HepG2 (cell line): ENCODE measurements around the gene INTS2. TPM values are rescaled to one million over a fixed set of nuclear protein-coding genes. Genes with fewer than 3 reads are reported as not detected.
A peak's percentile ranks its signal among the peaks of the same experiment; 100 is the strongest.

Experiments
- FOXC1 ChIP-seq: sonication (generic); formaldehyde crosslinking; IDR thresholded peaks from 2 replicates; pipeline ENCODE4 v1.8.0; 2022; ENCODE audit warnings: mild to moderate bottlenecking, missing genetic modification reagents, borderline replicate concordance
- GPN1 ChIP-seq: sonication (generic); formaldehyde crosslinking; IDR thresholded peaks from 2 replicates; pipeline ENCODE4 v1.5.1; 2020; ENCODE audit warnings: missing genetic modification reagents, borderline replicate concordance
- JDP2 ChIP-seq: sonication (generic); formaldehyde crosslinking; IDR thresholded peaks from 2 replicates; pipeline ENCODE4 v1.8.1; 2022; ENCODE audit warnings: missing genetic modification reagents, borderline replicate concordance
- PHF21A ChIP-seq: sonication (generic); formaldehyde crosslinking; IDR thresholded peaks from 2 replicates; pipeline ENCODE4 v1.5.0; 2020; ENCODE audit warnings: mild to moderate bottlenecking, missing genetic modification reagents
- SIX1 ChIP-seq: sonication (generic); formaldehyde crosslinking; IDR thresholded peaks from 2 replicates; pipeline ENCODE4 v1.4.0; 2020; ENCODE audit warnings: missing genetic modification reagents, borderline replicate concordance
- SSRP1 ChIP-seq: IDR thresholded peaks from 2 replicates; pipeline ENCODE4 v1.6.1; 2016; ENCODE audit warnings: control low read depth
- THAP11 ChIP-seq: IDR thresholded peaks from 2 replicates; pipeline ENCODE4 v1.6.1; 2016; ENCODE audit warnings: missing biosample characterization, missing genetic modification reagents
- ZNF703 ChIP-seq: sonication (generic); formaldehyde crosslinking; IDR thresholded peaks from 2 replicates; pipeline ENCODE4 v1.5.1; 2020; ENCODE audit warnings: missing genetic modification reagents, mild to moderate bottlenecking, moderate library complexity, borderline replicate concordance
- ZSCAN22 ChIP-seq: sonication (generic); formaldehyde crosslinking; IDR thresholded peaks from 2 replicates; pipeline ENCODE4 v1.4.0; 2020; ENCODE audit warnings: mild to moderate bottlenecking, missing genetic modification reagents
- polyA plus RNA-seq, 8 experiments: library from polyadenylated mRNA; depleted of rRNA in 3 of 8; stranded (reverse) in 7 of 8; unstranded in 1 of 8; fragments of >200 nt; fragmentation: Illumina TruSeq in 4 of 8; extraction: Trizol in 4 of 8; gene quantifications; 2 replicates each; pipeline versions ENCODE4 v1.2.1 to v1.2.3, GENCODE V29; 2011 to 2016; ENCODE audit warnings: low read depth in 4 of 8, missing spikeins in 1 of 8, mixed read lengths in 1 of 8; ENCODE audit not compliant: insufficient read depth in 1 of 8
- total RNA-seq, 5 experiments: library from RNA; depleted of rRNA; stranded (reverse); fragments of >200 nt; fragmentation: Illumina TruSeq; extraction: Trizol; gene quantifications; 2 replicates each; pipeline ENCODE4 v1.2.3, GENCODE V29; 2016; ENCODE audit warnings: low read depth in 1 of 5
- TF ChIP-seq, protein P1 (sequence below): sonication (generic); formaldehyde crosslinking; IDR thresholded peaks from 2 replicates; pipeline ENCODE4 v1.4.0; 2020; ENCODE audit warnings: mild to moderate bottlenecking, missing genetic modification reagents
- TF ChIP-seq, protein P2 (sequence below): sonication (generic); formaldehyde crosslinking; IDR thresholded peaks from 2 replicates; pipeline ENCODE4 v1.5.0; 2020; ENCODE audit warnings: mild to moderate bottlenecking, missing genetic modification reagents, borderline replicate concordance
- TF ChIP-seq, protein P3 (sequence below): sonication (generic); formaldehyde crosslinking; IDR thresholded peaks from 2 replicates; pipeline ENCODE4 v1.4.0; 2020; ENCODE audit warnings: missing genetic modification reagents, borderline replicate concordance

INTS2 gene
- total and polyA plus RNA-seq, 2 of the 13 experiments (the other 11 are each of a cell fraction or from before 2014, with no cell fraction given) = 20.5 to 30.2 TPM

DNA sequence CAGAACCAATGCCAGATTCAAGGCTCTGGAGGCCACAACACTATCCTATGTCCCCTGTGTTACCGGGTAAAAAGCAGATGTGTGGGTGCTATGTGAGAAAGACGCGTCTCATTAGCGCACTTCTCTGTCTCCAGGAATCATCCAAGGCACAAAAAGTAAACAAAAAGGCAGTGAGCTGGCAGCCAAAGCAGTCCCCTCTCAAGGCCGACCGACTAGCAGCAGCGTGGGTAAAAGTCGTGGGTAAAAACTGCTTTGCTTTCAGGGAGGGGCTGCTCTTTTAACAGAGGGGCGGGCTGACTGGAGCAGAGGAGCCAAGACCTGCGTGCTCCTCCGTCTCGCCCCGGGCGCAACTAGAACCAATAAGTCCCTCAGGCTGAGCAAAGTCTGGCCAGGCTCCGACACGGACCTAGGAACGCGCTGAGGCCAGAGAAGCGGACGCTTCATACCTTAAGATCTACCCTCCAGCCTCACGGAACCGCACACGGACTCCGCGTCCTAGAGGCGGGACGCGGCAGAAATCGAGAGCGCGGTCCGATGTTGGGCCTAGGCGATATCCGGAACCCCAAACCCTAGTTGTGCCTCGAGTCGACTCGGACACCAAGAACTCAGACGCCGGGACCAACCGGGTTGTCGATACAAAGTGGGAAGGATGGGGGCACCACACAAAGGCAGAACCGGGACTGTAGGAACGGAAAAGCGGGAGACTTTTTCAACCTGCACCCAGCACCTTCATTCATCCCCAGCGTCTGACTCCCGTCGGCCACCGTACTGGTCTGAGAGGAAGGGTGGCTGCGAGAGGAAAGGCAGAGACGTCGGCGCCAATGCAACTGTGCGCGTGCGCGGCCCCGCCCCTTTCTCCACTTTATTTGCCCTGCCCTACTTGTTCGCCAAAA lies at the start of gene INTS2 (continued):
- TF ChIP-seq, protein P1, sequence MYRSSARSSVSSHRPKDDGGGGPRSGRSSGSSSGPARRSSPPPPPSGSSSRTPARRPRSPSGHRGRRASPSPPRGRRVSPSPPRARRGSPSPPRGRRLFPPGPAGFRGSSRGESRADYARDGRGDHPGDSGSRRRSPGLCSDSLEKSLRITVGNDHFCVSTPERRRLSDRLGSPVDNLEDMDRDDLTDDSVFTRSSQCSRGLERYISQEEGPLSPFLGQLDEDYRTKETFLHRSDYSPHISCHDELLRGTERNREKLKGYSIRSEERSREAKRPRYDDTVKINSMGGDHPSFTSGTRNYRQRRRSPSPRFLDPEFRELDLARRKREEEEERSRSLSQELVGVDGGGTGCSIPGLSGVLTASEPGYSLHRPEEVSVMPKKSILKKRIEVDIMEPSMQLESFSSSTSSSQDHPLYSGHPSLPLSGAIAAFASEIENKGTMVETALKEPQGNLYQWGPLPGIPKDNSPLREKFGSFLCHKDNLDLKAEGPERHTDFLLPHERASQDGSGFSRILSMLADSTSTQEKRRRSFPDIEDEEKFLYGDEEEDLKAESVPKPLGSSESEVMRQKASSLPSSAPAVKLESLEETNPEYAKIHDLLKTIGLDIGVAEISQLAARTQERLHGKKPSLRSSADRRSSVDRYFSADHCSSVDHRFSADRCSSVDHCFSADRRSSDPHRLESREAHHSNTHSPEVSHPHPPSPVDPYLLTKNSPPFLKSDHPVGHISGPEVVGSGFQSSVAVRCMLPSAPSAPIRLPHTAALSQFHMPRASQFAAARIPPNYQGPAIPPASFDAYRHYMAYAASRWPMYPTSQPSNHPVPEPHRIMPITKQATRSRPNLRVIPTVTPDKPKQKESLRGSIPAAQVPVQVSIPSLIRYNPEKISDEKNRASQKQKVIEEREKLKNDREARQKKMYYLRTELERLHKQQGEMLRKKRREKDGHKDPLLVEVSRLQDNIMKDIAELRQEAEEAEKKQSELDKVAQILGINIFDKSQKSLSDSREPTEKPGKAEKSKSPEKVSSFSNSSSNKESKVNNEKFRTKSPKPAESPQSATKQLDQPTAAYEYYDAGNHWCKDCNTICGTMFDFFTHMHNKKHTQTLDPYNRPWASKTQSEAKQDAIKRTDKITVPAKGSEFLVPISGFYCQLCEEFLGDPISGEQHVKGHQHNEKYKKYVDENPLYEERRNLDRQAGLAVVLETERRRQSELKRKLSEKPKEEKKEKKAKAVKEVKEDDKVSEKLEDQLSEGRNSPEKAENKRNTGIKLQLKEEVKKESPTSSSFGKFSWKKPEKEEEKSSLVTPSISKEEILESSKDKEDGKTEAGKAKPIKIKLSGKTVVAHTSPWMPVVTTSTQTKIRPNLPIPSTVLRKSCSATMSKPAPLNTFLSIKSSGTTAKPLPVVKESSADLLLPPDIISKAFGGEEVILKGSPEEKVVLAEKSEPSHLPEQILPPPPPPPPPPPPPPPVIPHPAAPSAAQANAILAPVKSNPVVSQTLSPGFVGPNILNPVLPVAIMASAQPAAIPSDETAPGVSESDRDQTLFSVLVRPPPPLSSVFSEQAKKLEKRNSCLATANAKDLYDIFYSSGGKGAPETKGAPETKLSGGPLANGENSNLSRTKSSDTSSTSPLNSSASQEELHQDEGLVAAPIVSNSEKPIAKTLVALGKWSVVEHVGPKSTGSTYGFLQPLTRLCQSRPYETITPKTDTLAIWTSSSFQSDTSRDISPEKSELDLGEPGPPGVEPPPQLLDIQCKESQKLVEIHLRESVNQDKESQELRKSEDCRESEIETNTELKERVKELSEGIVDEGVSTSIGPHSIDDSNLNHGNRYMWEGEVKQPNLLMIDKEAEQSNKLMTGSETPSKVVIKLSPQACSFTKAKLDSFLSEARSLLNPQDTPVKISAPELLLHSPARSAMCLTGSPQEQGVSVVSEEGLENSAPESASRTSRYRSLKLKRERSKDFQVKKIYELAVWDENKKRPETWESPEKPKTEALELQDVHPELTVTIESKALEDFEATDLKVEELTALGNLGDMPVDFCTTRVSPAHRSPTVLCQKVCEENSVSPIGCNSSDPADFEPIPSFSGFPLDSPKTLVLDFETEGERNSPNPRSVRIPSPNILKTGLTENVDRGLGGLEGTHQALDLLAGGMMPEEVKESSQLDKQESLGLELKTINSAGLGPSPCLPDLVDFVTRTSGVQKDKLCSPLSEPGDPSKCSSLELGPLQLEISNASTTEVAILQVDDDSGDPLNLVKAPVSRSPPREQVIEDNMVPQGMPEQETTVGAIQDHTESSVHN (CRISPR knock-in tag) = peak; percentile 54; the same call in 1 of the 2 replicates
- TF ChIP-seq PHF21A (CRISPR knock-in tag) (peak; percentile 92), ZNF703 (CRISPR knock-in tag) (peak; percentile 59; the same call in 1 of the 2 replicates), JDP2 (CRISPR knock-in tag) (no peak), SSRP1 (no peak; the same call in none of the 2 replicates), GPN1 (CRISPR knock-in tag) (peak; percentile 84), SIX1 (CRISPR knock-in tag) (no peak; the same call in 1 of the 2 replicates), ZSCAN22 (CRISPR knock-in tag) (peak; percentile 39; the same call in 1 of the 2 replicates), FOXC1 (CRISPR knock-in tag) (peak; percentile 45; the same call in 1 of the 2 replicates), THAP11 (CRISPR knock-in tag) (peak; percentile 88)
- TF ChIP-seq, protein P2, sequence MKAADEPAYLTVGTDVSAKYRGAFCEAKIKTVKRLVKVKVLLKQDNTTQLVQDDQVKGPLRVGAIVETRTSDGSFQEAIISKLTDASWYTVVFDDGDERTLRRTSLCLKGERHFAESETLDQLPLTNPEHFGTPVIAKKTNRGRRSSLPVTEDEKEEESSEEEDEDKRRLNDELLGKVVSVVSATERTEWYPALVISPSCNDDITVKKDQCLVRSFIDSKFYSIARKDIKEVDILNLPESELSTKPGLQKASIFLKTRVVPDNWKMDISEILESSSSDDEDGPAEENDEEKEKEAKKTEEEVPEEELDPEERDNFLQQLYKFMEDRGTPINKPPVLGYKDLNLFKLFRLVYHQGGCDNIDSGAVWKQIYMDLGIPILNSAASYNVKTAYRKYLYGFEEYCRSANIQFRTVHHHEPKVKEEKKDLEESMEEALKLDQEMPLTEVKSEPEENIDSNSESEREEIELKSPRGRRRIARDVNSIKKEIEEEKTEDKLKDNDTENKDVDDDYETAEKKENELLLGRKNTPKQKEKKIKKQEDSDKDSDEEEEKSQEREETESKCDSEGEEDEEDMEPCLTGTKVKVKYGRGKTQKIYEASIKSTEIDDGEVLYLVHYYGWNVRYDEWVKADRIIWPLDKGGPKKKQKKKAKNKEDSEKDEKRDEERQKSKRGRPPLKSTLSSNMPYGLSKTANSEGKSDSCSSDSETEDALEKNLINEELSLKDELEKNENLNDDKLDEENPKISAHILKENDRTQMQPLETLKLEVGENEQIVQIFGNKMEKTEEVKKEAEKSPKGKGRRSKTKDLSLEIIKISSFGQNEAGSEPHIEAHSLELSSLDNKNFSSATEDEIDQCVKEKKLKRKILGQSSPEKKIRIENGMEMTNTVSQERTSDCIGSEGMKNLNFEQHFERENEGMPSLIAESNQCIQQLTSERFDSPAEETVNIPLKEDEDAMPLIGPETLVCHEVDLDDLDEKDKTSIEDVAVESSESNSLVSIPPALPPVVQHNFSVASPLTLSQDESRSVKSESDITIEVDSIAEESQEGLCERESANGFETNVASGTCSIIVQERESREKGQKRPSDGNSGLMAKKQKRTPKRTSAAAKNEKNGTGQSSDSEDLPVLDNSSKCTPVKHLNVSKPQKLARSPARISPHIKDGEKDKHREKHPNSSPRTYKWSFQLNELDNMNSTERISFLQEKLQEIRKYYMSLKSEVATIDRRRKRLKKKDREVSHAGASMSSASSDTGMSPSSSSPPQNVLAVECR (CRISPR knock-in tag) = peak; percentile 97
- TF ChIP-seq, protein P3, sequence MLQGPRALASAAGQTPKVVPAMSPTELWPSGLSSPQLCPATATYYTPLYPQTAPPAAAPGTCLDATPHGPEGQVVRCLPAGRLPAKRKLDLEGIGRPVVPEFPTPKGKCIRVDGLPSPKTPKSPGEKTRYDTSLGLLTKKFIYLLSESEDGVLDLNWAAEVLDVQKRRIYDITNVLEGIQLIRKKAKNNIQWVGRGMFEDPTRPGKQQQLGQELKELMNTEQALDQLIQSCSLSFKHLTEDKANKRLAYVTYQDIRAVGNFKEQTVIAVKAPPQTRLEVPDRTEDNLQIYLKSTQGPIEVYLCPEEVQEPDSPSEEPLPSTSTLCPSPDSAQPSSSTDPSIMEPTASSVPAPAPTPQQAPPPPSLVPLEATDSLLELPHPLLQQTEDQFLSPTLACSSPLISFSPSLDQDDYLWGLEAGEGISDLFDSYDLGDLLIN (CRISPR knock-in tag) = 0 out of 2 replicates have a peak, but pooled peaks have one; percentile 85
